ENCODE data around the gene ABCG5.

- TF ChIP-seq POLR2A (IDR thresholded peaks at IDR 0.05; ENCODE audit: low read length) (no peak), GATA1 (IDR thresholded peaks at IDR 0.05; ENCODE audit: low read depth, low read length) (no peak)
Measured at GRCh38 chr2:43802135-43802534, 36.5 kb downstream of the ABCG5 start.
